HG03025 (cell line): ENCODE measurements around the gene NCBP2.

ENCODE experiments used
- ATAC-seq: cut with Tn5 transposase; IDR thresholded peaks from one replicate; pipeline ENCODE4 v1.9.1; 2021; ENCODE audit warnings: mild to moderate bottlenecking, moderate library complexity; ENCODE audit not compliant: unreplicated experiment, low FRiP score

Gene NCBP2

GRCh38 chr3:196889844-196890708 lies 52.3 kb downstream of the NCBP2 start:
- no peak for ATAC-seq

GRCh38 chr3:196886144-196886543 lies 56.2 kb downstream of the NCBP2 start:
- no peak for ATAC-seq
